ENCODE data around the gene NUTF2. TPM values are rescaled to one million over a fixed set of nuclear protein-coding genes. Genes with fewer than 3 reads are reported as not detected.

NUTF2 gene
- total and polyA plus RNA-seq, 2 of the 8 experiments (the other 6 are each of a cell fraction or from before 2014, with no cell fraction given) = 219 to 377 TPM

- no peak for TF ChIP-seq SIRT6 (IDR thresholded peaks at IDR 0.05; ENCODE audit: low read length)
These were observed 35.8 kb downstream of the NUTF2 start (continued) for GRCh38 chr16:67882374-67883145.
